ENCODE measurements around the gene SLAIN2.

Gene SLAIN2

DNA sequence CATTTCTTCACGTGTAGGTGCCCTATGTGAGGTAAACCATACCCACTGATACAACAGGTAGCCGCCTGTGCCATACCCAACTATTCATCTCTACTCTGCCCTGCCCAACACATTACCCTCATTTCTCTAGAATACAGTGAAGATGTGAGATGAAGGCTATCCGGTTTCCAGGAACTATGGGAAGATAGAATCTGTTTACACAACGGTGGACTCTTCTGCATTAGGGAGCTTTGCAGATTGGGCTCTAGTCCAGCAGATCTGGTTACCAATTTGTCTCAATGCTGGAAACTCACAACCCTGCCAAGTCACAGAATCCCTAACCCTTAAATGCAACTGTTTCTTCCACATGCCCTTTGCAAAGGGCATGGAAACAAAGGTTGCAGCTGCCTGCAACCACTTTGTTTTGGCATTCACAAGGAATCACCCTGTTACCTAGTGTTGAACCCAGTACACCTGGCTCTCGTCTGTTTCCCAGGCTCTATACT, 6.4 kb upstream of the SLAIN2 start:
- no peak for DNase-seq

DNA sequence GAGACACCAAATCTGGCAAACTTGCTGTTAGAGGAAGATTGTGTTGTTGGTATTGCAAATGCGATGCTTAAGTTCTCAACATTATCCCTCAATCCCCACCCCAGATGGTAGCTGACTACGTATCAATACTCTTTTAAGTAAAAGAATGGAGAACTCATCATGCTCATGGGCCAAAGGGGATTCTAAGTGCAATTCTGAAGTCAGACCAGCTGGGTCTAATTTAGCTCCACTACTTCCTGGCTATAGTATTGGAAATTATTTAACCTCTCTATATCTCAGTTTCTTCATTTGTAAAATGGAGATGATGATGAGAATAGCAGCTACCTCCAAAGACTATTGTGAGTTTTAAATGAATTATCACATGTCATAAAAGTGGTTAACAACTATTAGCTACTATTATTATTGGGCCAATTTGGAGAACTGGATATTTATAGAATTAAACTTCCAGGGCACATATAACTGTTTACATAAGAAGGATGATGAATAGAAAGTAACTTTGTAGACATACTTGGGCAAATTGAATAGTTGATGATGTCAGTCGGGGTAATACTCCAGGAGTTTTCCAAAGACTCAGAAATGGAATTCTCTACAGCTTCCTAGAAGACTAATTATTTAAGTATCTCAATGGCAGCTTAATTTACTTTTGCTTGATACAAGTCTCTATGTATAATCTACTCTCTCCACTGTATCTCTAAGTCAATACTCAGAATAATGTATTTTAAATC, 5.0 kb upstream of the SLAIN2 start:
- no peak for DNase-seq

DNA sequence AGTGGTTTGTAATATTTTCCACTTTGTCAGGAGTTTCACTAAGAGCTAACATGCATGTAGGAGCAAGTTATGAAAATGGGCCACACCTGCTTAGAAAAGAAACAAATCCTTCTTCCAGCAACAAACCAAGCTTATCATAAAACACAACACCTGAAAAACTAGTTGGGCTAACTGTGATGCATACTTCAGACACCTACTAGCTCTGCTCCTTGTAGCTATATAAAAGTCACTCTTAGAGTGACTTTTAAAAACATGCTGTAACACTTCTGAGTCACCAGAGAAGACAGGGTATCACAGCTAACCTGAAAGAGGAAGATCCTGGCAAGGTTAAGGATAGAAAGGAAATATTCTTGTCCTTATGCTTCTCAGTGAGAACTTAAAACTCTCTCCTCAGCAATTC, 3.6 kb upstream of the SLAIN2 start:
- DNase-seq = no peak

DNA sequence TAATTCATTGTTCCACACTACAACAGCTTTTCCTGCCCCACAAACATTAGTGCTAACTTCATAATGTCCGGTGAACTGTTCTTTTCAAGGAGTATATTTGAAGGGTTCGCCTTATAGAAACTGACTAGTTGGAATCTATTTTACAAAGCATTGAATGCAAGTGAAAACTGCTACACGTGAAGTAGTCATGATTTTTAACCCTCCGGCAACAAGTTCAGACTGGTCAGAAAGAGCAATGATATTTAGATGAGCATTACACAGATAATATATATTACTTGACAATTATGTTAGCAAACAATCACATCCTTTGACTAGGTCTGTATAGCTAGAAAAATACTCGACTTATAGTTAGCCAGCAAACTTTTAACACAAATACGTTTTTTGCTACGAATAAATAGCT, 1.7 kb upstream of the SLAIN2 start:
- DNase-seq = no peak

DNA sequence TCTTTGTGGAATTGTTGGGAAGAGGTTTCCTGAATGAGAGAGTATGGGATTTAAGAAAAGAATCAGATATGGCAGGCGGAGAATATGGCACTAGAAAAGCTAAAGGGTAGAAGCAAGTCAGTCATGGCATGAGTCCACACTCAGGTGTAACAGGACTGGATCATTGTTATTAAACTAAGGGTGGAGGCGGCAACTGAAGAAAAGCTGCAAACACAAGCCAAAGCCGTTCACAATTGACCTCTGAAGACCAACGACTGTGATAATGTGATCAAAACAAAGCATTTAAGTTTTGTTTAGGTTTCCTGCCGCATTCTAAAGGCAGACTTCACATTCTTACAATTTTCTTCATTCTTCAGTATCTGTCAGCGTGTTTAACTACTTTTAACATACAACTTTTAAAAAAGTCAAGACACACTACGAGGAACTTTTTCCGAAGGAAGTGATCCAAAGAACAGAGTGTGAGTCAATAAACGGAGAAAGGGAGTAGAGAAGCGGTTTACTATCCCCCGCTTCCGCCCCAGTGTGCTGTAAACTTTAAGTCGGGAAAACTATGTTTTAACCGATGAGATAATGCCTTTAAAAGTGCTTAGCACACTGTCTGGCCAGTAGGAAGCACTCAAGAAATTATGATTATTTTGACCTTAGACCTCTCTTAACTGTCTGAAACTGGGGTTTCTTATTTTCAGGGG, 909 bp upstream of the SLAIN2 start:
- DNase-seq = no peak

DNA sequence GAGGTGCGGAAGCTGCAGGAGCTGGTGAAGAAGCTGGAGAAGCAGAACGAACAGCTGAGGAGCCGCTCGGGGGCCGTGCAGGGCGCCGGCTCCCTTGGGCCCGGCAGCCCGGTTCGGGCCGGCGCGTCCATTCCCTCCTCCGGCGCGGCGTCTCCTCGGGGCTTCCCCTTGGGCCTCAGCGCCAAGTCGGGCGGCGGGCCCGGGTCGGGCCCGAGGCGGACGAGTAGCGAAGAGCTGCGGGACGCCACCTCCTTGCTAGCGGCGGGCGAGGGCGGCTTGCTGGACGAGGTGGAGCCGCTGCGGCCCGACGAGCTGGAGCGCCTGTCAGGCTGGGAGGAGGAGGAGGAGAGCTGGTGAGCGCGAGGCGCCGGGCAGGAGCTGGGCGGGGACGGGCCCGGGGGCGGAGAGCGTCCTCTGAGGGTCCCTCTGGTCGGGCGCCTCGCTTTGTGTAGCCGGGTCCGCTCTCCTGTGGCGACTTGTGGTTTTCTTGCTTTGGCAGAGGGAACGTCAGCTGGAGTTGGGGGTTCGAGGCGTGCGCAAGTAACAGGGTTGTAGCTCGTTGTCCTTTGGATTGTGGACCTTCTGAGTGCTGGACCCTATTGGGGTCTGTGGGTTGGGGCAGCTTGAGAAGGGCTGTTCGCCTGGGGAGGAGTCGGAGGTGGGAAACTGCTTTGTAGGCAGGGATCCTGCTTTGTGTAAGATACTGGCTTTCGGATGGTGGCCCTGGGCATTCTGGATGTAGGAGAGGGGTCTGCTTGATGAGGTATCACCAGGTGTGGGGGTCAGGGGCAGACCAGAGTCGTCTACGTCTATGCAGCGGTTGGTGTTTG, 662 bp downstream of the SLAIN2 start:
- peak; percentile 43 for DNase-seq

DNA sequence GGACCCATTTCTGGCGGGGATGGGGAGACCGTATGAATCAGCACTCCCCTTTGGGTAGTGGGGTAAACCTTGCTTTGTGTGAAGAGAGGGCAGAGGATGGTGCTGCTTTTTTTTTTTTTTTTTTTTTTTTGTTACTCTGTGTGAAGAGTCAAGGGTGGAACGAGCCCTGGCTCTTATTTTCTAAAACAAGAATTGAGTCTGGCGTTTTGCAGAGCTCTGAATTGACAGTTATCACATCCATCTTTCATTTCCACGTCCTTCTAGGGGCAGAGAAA, 1.2 kb downstream of the SLAIN2 start:
- no peak for DNase-seq

DNA sequence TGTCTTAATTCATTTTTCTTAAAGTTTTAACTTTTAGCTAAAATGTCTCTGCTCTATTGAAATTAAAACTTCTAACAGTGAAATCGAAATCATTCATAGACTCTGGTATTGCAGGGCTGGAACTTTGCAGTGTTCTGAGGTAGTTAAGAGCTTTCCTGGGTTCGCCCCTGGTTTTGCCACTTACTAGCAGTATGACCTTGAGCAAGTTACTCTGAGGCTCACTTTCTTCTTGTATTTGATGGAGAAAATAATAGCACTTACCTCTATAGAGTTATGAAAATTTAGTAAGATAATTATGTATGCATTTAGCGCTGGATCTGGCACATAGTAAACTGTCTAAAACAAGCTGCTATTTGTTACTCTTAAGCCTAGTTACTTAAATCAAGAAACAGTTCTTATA, 1.7 kb downstream of the SLAIN2 start:
- DNase-seq = no peak

DNA sequence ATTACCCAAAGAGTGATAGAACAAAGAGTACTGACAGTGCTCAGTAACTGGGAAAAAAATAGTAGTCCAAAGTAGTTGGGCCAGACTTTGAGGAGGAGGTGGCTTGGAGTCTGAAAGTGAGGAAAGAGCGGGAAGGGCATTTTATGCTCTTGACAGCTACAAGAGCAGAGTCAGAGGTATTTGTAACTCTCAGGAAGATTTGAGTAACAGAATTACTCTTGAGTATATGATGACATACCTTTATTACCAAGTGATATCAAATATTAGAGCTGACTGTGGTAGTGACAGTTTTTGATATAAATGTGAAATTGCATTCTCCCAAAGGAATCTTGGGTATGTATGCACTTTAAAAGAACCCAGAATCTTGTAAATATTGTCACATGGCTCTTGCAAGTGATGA, 2.2 kb downstream of the SLAIN2 start:
- DNase-seq = no peak

DNA sequence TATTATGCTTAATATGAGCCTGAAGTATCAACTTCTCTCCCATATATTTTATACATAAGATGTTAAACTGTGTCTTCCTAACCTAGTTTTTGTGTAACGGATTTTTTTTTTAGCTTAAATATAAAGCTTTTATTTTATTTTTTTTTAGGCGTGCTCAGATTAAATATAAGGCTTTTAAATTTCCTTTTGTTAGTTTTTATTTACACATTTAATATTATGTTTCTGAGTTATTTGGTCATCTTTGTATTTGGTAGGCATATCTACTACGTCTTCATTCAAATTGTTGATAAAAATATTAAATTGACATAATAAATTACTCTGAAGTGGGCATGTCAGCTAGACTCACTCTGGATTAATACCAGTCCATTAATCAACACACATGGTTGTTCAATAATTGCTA, 4.2 kb downstream of the SLAIN2 start:
- no peak for DNase-seq

DNA sequence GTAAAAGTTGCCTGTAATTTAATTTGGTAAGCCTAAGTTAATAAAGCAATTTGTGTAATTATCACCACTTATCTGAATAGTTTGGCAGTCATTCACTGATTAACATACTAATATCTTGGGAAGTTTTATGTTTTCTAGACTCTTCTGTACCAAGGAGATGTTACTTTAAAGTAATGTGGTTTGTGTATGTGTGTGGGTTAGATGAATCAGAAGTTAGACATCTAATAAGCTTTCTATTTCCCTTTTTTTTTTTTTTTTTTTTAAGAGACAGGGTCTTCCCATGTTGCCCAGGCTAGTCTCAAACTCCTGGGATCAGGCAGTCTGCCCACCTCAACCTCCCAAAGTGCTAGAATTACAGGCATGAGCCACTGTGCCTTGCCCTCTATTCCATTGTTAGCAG, 5.3 kb downstream of the SLAIN2 start:
- no peak for DNase-seq

DNA sequence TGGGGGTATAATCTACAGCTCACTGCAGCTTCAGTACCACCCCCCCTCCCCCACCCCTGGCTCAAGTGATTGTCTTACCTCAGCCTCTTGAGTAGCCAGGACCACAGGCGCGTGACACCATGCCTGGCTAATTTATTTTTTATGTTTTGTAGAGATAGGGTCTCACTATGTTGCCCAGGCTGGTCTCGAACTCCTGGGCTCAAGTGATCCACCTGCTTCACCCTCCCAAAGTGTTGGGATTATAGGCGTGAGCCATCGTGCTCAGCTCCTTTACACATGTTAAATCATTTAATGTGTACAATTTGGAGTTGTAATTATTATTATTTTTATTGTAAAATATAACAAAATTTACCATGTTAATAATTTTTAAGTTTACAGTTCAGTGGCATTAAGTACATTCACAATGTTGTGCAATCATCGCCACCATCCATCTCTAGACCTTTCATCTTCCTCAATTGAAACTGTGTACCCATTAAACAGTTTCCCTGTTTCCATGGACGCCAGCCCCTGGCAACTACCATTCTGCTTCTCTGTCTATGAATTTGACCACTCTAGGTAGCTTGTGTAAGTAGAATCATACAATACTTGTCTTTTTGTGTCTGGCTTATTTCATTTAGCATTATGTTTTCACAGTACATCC, 6.1 kb downstream of the SLAIN2 start:
- DNase-seq = no peak

DNA sequence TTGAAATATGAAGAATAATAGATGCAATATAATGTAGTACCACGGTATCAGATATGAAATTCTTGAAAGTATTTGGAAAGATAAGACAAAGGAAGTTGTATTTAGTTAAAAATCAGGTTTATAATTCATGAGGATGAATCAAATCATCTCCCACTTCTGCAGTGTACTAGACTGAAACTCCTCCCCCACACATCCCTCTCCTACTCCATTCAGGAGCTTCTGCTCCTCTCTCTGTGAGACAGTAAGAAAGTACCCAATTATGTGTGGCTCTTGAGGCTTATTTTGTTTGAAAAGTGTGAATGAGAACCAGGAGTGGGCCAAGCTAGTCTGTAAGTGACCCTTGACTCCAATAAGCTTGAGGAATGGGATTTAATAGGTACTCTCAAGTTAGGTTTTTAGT, 9.5 kb downstream of the SLAIN2 start:
- DNase-seq = no peak

DNA sequence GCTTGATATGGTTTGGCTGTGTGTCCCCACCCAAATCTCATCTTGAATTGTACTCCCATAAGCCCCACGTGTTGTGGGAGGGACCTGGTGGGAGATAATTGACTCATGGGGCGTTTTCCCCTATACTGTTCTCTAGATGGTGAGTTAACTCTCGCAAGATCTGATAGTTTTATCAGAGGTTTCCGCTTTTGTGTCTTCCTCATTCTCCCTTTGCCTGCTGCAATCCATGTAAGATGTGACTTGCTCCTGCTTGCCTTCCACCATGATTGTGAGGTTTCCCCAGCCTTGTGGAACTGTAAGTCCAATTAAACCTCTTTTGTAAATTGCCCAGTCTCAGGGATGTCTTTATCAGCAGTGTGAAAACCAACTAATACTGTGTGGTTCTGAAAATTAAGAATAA, 11.5 kb downstream of the SLAIN2 start:
- no peak for DNase-seq

DNA sequence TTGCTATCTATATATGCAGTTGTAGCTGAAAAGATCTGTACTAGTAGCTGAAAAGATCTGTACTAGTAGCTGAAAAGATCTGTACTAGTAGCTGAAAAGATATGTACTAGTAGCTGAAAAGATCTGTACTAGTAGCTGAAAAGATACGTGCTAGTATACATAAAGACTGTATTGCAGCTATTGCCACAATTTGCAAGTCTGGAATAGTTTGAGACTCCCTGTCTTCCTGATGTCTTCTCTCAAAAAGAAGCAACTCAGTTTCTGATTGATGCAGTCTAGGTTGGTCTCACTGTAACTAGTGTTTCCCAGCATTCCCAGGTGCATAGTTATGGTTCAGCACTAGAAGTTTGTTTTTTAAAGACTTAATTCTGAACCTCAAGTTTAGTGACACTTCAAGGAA, 15.0 kb downstream of the SLAIN2 start:
- DNase-seq = no peak

DNA sequence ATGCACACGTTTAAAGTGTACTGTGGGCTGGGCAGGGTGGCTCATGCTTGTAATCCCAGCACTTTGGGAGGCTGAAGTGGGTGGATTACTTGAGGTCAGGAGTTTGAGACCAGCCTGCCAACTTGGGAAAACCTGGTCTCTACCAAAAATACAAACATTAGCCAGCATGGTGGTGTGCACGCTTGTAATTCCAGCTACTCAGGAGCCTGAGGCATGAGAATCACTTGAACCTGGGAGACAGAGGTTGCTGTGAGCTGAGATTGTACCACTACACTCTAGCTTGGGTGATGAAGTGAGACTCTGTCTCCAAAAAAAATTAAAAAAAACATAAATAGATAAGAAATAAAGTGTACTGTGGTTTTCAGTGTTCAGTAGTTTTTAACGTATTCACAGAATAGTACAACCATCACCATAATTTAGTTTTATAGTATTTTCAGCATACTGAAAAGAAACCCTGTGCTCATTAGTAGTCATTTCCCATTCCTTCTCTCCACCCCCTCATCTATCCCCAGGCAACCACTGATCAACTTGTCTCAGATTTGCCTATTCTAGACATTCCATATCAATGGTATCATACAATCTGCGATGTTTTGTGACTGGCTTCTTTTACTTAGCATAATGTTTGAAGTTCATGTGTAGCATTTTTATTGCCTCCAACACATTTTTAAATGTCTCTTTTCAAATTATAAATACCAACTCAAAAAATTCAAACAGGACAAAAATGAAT, 19.1 kb downstream of the SLAIN2 start:
- no peak for DNase-seq

DNA sequence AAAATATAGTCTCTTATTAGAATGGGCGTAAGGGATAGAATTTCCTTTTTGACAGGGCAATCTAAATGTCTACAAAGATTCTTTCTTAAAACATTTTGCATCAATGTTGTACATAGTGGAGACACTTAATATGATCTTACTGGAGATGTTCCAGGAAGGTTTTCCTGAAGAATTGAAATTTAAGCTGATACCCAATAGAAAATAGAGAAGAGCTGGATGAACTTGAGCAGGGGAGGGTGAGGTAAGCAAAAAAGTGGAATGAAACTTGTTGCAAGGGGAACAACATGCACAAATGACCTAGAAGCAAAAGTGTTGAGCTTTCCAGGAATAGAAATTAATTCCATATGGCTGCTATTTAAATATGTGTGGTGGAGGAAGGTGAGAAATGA, 19.7 kb downstream of the SLAIN2 start:
- no peak for DNase-seq

DNA sequence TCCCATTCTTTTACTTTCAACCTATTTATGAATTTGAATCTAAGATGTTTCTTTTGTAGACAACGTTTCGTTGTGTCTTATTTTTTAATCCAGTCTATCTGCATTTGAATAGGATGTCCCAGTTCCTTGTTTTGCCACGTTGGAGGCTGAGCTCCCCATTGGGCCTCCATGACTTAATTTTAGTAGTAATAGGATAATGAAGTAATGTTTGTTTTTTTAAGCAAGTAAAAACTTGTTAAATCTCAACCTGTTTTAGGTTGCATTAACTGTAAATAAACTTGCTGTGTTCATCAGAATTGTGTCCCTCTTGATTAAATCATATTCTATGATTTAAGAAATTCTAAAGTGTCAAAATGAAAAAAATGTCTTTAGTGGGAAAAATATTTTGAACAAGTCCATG, 25.3 kb downstream of the SLAIN2 start:
- no peak for DNase-seq

DNA sequence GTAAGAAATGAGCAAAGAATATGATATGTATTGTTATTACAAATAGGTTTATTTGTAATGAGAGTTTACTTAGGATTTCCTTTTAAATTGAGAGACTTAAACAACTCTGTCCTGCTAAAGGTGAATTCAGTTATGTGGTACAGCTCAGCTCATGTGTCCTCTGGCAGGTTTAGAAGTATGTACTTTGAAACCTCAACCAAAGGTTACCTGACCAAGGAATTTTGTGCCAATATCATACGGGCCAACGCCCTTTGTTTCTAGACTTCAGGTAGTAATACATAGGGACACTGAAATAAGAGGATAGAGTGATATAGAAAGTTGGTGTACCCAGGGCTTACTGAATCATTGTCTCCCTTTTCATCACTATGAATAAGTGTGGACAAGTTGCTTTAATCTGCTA, 25.7 kb downstream of the SLAIN2 start:
- no peak for DNase-seq

DNA sequence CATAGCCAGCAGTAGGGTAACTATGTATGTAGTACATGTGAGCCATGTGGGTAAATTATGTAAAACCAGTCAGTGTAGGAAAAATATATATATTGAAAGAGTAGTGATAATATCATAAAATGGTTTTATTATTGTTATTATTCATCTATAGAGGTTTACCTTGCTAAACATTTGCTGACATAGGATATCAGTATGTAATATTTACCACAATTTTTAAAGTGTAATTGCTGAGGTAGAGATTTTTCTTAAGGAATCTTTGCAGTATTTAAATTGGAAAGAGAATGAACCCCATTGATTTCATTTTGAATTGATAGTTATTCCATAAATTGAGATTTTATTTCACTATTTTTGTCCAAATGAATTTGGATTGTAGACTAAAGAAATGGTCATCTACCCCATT, 27.1 kb downstream of the SLAIN2 start:
- no peak for DNase-seq

DNA sequence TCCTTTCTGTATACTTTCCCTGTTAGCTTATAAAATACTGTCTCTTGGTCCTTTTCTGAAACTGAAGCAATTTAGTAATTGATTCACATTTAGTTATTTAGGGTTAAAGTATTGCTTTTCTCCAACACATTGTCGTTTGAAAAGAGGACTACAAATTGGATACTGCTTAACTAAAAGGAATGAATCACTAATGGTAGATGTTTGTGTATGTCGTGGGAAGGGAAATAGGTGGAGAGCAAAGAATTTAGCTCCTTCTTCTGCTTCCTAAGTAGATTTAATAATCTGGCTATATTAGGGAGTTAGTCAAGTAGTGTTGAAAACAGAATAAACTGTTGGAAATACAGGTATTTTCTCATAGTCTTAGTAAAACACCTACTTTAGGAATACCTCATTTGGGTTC, 27.9 kb downstream of the SLAIN2 start:
- DNase-seq = no peak

DNA sequence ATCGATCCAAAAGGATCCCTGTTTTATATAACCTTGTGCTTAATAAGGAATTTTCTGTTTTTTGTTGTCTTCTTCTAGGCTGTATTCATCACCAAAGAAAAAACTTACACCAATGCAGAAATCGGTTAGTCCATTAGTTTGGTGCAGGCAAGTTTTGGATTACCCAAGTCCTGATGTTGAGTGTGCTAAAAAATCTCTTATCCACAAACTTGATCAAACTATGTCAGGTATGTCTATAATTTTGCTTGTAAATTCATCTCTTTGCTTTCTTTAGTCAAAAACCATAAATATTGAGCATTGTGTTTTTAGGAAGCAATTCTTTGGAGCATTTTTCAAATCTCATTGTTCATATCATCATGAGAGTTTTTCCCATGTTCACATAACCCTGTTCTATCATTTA, 28.4 kb downstream of the SLAIN2 start:
- DNase-seq = no peak

Measured in CD4-positive, alpha-beta T cell treated with Interferon gamma for 1 hour (primary cell).